H7 (cell line): ENCODE measurements around the gene PHACTR3. TPM values are rescaled to one million over a fixed set of nuclear protein-coding genes. Genes with fewer than 3 reads are reported as not detected.

Source experiments
- DNase-seq: peaks from one replicate; pipeline ENCODE4 v3.0.0; 2012
- H3K27me3 ChIP-seq: 2 replicates; pipeline ENCODE4 v1.6.0; 2011; ENCODE audit warnings: mild to moderate bottlenecking, low read length; ENCODE audit not compliant: control insufficient read depth, insufficient read depth
- H3K36me3 ChIP-seq: replicated peaks from 2 replicates; pipeline ENCODE4 v1.5.1; 2011; ENCODE audit warnings: low read length; ENCODE audit not compliant: control insufficient read depth, insufficient read depth
- H3K4me3 ChIP-seq: 2 replicates; pipeline ENCODE4 v1.5.1; 2011; ENCODE audit warnings: low read depth, mild to moderate bottlenecking, control low read depth, low read length, moderate library complexity; ENCODE audit not compliant: insufficient read depth
- total RNA-seq: library from RNA; depleted of rRNA; stranded (reverse); fragments of >200 nt; shearing (Covaris generic); gene quantifications from 2 replicates; pipeline ENCODE4 v1.2.3, GENCODE V29; 2014

PHACTR3 gene
- total RNA-seq, 1 experiment from 2014 or later: 0.03 TPM

DNA sequence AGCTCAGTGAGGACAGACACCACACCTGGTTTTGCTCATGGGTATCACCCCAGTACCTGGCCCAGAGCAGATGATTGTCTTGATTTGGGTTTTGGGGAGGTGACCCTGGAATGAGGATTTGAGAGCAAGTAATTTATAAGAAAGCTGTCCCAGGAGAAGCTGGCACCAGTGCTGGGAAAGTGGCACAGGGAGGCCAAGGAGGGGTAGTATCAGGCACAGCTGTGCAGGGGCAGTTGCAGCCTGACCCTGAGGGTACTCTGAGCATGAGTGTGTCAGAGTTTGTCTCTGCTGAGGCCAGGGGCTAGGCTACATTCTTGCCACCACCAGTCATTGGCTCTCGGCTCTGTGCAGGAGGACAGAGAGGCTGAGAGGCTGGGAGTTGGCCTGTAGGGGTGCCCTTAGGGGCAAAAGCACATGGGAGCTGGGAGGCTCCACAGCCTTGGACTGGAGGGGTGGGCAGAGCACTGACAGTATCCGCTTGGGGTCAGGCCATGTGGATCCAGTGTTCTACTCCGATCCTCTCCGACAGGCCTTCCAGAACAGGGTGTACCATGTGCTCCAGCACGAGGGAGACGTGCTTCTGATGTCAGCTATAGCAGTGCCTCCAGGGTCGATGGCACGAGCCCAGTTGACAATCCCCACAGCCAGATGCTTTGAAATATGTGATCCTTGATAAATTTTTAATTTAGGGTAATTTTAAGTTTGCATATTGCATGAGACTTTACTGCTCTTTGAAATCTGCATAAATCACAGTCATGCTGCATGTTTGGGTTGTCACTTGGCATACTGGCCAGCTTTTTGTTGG, 121.3 kb downstream of the PHACTR3 start:
- Histone ChIP-seq H3K4me3 (no peak overlapping the region), H3K27me3 (no peaks in the 10 kb centered on the region), H3K36me3 (no peaks in the 10 kb centered on the region)
- no peak for DNase-seq

DNA sequence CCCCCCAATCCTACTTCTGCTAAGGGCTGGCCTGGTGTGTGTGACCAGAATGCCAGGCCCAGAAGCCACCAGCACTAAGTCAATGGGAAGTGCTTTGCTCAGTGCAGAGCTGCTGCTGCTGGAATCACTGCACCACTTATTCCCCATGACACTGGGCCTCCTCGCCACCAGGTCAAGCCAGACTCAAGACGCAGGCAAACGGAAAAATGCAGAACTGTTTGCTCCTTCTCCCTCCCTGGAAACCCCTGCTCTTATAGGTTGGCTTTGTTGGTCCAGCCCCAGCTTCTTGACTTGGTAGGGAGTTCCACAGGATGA, 121.9 kb downstream of the PHACTR3 start:
- no peak overlapping the region for H3K4me3 ChIP-seq
- no peak for DNase-seq
- no peaks in the 10 kb centered on the region for H3K36me3 ChIP-seq
- no peaks in the 10 kb centered on the region for H3K27me3 ChIP-seq

DNA sequence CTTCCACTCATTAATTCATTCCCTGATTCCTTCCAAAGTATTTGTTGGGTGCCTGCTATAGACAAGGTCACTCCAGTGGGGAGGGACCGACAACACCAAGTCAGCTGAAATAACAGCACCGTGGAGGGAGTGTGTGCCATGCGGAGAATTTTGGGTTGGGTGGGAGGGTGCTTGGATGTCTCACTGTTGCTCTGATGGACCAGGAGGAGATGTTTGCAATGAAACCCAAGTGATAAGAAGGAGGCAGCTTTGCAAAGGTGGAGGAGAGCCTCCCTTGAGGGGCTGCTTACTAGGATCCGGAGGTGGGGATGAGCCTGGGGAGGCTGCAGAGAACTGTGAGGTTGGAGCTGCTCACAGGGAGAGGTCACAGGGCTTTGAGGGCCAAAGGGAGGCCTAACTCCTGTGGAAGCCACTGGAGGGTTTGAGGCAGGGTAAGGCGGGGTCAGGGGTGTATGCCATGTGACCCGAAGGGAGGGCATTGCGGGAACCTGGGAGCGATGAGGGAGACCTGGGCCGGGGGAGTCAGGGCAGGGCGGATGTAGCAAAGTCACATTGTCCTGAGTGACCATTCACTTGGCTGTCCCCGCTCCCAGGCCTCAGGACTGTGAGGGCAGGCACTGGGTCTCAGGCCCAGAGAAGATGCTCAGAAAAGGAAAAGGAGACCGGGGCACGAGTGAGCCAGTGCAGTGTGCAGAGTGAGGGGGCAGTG, 124.5 kb downstream of the PHACTR3 start:
- Histone ChIP-seq H3K4me3 (no peak overlapping the region), H3K36me3 (no peaks in the 10 kb centered on the region), H3K27me3 (no peaks in the 10 kb centered on the region)
- DNase-seq: no peak

DNA sequence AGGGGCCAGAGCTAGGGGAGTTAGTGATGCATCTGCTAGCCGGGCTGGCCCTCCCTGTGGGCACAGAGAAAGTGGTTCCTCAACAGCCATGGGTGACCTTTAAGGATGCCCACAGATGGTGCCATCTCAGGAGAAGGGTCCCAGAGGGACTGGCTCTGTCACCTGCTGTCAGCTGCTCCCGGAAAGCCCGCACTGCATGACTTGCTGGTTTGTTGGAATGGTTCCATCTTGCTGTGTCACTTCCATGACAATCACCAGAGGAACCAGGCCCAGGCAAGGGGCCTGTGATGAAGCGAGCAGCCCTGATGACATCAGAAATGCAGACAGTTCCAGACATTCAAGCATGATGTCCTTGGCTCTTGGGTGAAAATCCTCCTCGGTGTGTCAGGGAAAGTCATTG, 125.2 kb downstream of the PHACTR3 start:
- no peaks in the 10 kb centered on the region for H3K27me3 ChIP-seq
- no peak for DNase-seq
- no peak overlapping the region for H3K4me3 ChIP-seq
- H3K36me3 ChIP-seq: no peaks in the 10 kb centered on the region

DNA sequence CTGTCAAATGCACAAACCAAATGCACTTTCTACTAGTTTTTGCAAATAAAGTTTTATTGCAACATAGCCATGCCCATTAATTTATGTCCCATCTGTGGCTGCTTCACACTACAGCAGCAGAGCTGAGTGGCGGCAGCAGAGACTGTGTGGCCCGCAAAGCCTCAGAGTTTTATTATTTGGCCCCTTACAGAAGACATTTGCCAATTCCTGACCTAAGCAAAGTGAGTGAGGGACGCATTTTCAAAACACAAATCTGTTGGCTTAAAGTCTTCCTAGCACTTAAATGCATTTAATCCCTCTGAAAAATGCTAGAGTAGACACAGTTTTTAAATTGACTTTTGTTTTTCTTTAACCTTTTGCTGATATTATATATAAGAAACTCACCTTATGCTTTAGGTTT, 126.4 kb downstream of the PHACTR3 start:
- DNase-seq: no peak
- no peaks in the 10 kb centered on the region for H3K36me3 ChIP-seq
- H3K27me3 ChIP-seq: no peaks in the 10 kb centered on the region
- H3K4me3 ChIP-seq: no peak overlapping the region

DNA sequence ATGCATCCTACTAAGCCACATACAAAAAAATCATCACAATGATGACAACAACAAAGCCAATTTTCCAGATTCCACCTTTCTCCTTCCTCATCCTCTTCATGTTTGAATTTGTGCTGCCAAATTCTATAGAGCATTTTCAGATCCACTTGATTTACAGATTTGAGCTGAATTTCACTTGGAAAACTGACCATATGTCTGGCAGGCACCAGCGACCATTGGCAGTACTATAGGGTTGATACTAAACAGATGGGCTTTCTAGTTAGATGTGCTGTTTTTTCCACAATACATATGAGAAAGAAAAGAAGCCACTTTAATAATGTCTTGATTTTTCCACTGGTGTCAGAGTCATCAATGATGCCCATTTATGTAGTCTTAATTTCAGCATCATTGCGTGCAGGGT, 127.0 kb downstream of the PHACTR3 start:
- H3K27me3 ChIP-seq: no peaks in the 10 kb centered on the region
- H3K36me3 ChIP-seq: no peaks in the 10 kb centered on the region
- no peak overlapping the region for H3K4me3 ChIP-seq
- no peak for DNase-seq

DNA sequence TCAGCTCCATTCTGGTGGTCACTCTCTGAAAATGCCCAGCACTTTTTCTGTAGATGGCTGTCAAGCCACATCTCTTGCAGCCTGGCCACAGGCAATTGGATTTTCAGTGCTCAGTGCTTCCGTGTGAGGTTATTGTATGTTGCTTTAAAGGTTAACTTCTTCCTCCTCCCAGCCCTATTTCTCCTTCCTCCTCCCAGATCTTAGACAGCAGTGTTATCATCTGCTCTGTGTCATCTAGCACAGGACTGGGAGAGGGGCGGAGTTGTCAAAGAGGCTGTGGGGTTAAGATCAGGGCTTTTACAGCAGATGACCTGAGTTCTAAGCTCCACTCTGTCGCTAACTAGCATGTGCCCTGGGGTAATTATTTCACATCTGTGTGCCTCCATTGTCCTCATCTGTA, 129.0 kb downstream of the PHACTR3 start:
- DNase-seq: no peak

DNA sequence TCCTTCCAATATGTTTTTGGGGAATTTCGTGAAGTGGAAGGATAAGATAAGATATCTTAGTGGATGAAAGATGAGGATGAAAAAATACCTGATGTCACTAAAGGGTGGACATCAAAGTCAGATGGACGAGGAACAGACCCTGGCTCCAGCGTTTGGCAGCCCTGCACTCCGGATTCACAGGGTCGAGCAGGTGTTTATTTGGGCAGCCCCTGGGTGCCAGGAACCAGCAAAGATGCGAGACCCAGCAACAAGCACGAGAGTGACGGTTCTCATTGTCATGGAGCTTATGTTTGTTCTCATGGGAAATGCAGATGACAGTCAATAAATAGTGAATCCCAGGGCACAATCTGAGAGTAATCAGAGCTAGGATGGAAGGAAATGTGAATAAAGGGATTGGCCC, 131.1 kb downstream of the PHACTR3 start:
- H3K27me3 ChIP-seq: no peaks in the 10 kb centered on the region
- no peak for DNase-seq
- H3K4me3 ChIP-seq: no peak overlapping the region
- no peaks in the 10 kb centered on the region for H3K36me3 ChIP-seq

More for the DNA sequence above, 129.0 kb downstream of the PHACTR3 start:
- Histone ChIP-seq H3K4me3 (no peak overlapping the region), H3K27me3 (no peaks in the 10 kb centered on the region), H3K36me3 (no peaks in the 10 kb centered on the region)

DNA sequence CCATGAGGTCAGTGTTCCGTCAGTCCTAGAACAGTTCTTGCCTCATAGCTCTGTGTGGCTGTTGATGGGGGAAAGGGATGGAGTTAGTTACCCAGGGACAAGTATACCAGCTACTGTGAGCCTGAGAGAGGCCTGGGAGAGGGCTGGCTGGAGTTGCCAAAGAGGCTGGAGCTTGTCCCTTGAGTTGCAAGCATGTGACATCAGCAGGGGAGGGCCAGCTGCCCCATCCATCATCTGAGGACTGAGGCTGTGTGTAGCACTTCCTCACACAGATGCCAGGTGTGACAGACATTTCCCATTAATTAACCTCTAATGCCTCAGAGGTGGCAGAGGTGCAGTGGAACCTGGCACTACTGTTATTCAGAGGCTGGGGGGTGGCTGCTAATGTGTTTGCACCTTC, 131.6 kb downstream of the PHACTR3 start:
- no peak overlapping the region for H3K4me3 ChIP-seq
- no peaks in the 10 kb centered on the region for H3K27me3 ChIP-seq
- no peaks in the 10 kb centered on the region for H3K36me3 ChIP-seq
- DNase-seq: no peak

DNA sequence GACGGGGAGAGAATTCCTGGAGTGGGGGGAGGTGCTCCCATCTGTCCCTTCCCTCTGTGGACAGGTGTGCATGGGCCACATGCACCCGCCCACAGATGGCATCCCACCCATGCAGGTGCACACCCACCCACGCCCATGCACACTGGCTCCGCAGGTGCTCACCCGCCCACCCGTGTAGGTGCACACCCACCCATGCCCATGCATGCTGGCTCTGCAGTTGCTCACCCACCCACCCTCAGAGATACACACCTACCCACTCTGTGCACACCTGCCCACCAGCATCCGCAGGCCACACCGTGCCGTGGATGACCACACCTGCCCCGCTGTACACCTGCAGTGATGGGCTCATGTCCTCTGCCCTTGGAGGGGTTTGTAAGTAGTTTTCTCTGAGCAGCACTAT, 132.0 kb downstream of the PHACTR3 start:
- Histone ChIP-seq H3K4me3 (no peak overlapping the region), H3K27me3 (no peaks in the 10 kb centered on the region), H3K36me3 (no peaks in the 10 kb centered on the region)
- no peak for DNase-seq

DNA sequence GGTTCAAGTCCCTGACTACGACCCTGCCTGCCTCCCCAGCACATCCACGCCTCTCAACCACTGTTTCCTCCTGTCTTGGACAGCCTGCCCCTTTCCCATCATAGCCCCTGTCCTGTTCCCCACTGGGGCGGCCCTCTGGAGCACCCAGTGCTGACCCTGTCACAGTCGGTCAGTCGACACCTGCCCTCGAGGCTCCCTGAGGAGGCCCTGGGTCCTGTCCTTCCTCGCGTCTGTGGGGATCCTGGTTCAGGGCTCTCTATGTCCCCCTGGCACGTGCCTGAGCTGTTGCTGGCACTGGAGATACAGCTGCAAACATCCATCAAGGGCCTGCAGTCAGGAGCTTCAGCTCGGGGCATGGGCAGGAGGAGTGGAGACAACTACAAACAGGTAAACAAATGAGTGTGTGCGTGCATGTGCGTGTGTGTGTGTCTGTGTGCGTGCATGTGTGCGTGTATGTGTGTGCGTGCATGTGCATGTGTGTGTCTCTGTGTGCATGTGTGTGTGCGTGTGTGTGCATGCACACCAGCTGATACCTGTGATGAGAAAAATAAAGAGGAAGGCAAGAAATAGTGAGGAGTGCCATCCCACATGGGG, 132.8 kb downstream of the PHACTR3 start:
- no peak overlapping the region for H3K4me3 ChIP-seq
- no peak for DNase-seq
- no peaks in the 10 kb centered on the region for H3K36me3 ChIP-seq
- no peaks in the 10 kb centered on the region for H3K27me3 ChIP-seq

DNA sequence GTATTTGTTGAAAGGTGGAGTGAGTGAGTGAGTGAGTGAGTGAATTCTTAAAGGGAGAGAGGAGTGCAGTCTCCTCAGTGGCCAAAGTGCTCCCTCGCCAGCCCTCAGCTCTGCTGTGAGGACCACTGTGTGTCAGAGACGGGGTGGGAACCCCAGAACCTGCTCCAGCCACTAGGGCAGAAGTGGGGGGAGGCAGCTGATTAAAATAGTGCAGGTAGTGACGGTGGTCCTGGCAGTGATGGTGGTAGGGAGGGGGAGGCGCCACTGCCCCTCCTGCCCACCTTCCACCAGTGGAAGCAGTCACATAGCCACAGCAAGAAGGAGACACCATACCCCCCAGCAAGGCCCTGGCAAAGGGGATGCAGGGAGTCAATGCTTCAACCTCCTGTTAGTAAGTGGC, 133.5 kb downstream of the PHACTR3 start:
- DNase-seq: no peak
- Histone ChIP-seq H3K27me3 (no peaks in the 10 kb centered on the region), H3K4me3 (no peak overlapping the region), H3K36me3 (no peaks in the 10 kb centered on the region)

DNA sequence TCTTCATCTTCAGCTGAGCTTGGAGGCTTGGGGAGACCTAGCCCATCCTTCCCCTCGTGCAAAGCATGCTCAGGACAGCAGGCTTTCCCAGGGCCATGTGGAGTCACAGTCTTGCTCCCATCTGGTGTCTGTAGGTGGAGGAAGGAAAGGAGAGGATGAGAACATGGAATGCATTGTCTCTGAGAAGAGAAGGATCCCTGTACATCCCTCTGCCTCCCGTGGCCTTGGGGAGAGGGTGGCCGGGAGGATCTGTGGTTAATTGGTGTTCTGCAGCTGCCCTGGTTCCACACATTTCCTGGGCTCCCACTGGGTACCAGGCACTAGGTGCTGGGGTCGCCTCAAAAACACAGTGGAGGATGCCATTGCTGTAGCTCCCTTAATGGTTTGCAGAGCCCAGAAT, 134.5 kb downstream of the PHACTR3 start:
- no peak for DNase-seq
- Histone ChIP-seq H3K27me3 (no peaks in the 10 kb centered on the region), H3K36me3 (no peaks in the 10 kb centered on the region), H3K4me3 (no peak overlapping the region)

DNA sequence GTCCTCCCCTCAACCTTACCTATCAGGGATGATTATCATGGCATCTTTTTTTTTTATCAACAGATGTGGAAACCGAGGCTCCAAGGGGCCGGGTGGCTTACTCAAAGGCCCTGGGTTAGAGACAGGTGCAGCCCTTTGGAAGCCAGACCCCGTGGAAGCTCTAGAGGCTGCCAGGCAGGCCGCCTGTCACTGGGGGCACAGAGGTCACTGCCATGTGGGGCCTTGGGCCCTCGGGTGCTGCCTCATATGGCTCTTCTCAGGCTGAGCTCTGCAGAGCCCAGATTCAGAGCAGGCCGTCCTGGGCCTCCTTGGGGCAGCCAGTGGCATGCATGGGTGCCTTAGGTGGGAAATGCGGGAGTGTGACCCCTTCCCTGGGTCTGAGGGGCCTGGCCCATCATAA, 136.3 kb downstream of the PHACTR3 start:
- no peak overlapping the region for H3K4me3 ChIP-seq
- H3K27me3 ChIP-seq: no peaks in the 10 kb centered on the region
- H3K36me3 ChIP-seq: no peaks in the 10 kb centered on the region
- no peak for DNase-seq

DNA sequence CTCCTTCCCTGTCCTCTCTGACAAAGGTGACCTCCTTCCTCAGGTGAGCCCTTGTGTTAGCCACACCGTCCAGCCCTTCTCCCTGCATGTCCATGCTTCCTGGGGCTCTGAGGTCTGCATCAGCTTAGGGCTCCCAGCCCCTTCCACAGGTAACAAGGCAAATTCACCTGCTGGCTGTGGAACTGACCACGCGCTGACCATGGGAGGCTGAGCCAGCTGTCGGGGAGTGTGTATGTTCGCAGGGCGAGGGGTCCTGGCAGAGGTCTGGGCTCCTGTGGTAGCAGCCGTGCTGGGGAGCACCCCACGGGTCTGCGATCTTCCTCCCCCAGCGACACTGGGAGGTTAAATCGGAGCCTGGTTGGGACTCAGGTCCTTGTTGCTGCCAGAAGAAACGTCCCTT, 136.7 kb downstream of the PHACTR3 start:
- Histone ChIP-seq H3K4me3 (no peak overlapping the region), H3K36me3 (no peaks in the 10 kb centered on the region), H3K27me3 (no peaks in the 10 kb centered on the region)
- no peak for DNase-seq
